HL-60 (cell line): Measurements from ENCODE around the gene TOR1AIP2.

Experiments
- DNase-seq, 2 experiments: peaks; one replicate each; pipeline ENCODE4 v3.0.0-alpha.2; 2010 to 2020; ENCODE audit warnings: low read depth in 1 of 2, low spot score in 1 of 2
- H3K27ac ChIP-seq: fragments of 250-450 bp; sonication (Bioruptor Pico); replicated peaks from 2 replicates; pipeline ENCODE4 v1.5.1; 2020; ENCODE audit warnings: mild to moderate bottlenecking, moderate library complexity
- H3K27me3 ChIP-seq: fragments of 250-450 bp; sonication (Bioruptor Pico); 2 replicates; pipeline ENCODE4 v1.5.1; 2021; ENCODE audit warnings: mild to moderate bottlenecking, moderate library complexity; ENCODE audit not compliant: insufficient read depth, poor library complexity, severe bottlenecking
- H3K4me3 ChIP-seq: replicated peaks from 2 replicates; pipeline ENCODE4 v1.5.1; 2011; ENCODE audit warnings: mild to moderate bottlenecking, control low read depth, low read length; ENCODE audit not compliant: insufficient read depth
- GABPA ChIP-seq: IDR thresholded peaks from 2 replicates; pipeline ENCODE4 v1.6.1; 2012; ENCODE audit warnings: low read depth
- POLR2AphosphoS5 ChIP-seq: IDR thresholded peaks from 2 replicates; pipeline ENCODE4 v1.6.1; 2012; ENCODE audit warnings: low read depth
- SPI1 ChIP-seq: IDR thresholded peaks from 2 replicates; pipeline ENCODE4 v1.6.1; 2012; ENCODE audit warnings: low read depth, mild to moderate bottlenecking, borderline replicate concordance
- TF ChIP-seq, protein P1 (sequence below): IDR thresholded peaks from 2 replicates; pipeline ENCODE4 v1.6.1; 2012; ENCODE audit warnings: low read depth; ENCODE audit not compliant: insufficient replicate concordance
- TF ChIP-seq, protein P2 (sequence below): IDR thresholded peaks from one replicate; pipeline ENCODE4 v1.5.1; 2011; ENCODE audit warnings: low read length, control low read depth, inconsistent platforms; ENCODE audit not compliant: insufficient read depth

TOR1AIP2 gene

DNA sequence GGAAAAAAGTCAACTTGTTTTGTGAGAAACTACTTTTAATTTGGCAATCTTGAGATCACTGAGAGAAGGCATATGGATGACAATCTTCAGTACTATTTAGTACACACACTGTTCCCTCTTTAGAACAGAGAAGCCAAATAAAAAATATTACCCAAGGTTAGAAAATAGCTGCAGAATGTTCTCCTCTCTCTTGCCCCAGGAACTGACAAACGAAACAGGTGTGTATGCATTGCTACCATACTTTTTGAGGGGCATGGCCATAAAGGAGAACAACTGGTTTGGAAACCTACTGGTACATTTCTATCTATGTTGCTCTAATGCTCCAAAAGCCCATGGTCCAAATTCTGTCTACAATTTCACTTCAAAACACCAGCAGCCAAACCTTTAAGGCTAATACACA, 5.7 kb downstream of the TOR1AIP2 start:
- no peak for DNase-seq

DNA sequence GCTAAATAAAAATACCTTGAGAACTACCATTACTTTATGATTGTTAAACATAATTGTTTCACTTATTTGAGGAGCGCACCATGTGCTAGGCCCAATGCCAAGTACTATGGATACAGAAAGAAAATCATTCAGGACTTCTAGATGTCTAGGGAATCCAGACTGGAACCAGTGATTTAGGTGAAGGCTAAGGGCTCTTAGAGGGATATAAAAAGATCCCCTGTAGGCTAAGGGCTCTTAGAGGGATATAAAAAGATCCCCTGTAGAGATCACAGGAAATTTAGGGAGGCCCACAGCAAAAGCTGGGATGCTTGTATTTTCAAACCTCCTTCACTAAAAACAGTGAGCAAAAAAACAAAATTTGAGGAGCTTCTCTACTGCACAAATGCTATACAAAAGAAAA, 6.7 kb downstream of the TOR1AIP2 start:
- Histone ChIP-seq H3K27me3 (no peaks in the 10 kb centered on the region), H3K4me3 (no peak overlapping the region), H3K27ac (no peak overlapping the region)
- no peak for DNase-seq
- TF ChIP-seq POLR2AphosphoS5 (no peak), SPI1 (no peak), GABPA (no peak)
- TF ChIP-seq, protein P1, sequence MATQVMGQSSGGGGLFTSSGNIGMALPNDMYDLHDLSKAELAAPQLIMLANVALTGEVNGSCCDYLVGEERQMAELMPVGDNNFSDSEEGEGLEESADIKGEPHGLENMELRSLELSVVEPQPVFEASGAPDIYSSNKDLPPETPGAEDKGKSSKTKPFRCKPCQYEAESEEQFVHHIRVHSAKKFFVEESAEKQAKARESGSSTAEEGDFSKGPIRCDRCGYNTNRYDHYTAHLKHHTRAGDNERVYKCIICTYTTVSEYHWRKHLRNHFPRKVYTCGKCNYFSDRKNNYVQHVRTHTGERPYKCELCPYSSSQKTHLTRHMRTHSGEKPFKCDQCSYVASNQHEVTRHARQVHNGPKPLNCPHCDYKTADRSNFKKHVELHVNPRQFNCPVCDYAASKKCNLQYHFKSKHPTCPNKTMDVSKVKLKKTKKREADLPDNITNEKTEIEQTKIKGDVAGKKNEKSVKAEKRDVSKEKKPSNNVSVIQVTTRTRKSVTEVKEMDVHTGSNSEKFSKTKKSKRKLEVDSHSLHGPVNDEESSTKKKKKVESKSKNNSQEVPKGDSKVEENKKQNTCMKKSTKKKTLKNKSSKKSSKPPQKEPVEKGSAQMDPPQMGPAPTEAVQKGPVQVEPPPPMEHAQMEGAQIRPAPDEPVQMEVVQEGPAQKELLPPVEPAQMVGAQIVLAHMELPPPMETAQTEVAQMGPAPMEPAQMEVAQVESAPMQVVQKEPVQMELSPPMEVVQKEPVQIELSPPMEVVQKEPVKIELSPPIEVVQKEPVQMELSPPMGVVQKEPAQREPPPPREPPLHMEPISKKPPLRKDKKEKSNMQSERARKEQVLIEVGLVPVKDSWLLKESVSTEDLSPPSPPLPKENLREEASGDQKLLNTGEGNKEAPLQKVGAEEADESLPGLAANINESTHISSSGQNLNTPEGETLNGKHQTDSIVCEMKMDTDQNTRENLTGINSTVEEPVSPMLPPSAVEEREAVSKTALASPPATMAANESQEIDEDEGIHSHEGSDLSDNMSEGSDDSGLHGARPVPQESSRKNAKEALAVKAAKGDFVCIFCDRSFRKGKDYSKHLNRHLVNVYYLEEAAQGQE, result no peak
- TF ChIP-seq, protein P2, sequence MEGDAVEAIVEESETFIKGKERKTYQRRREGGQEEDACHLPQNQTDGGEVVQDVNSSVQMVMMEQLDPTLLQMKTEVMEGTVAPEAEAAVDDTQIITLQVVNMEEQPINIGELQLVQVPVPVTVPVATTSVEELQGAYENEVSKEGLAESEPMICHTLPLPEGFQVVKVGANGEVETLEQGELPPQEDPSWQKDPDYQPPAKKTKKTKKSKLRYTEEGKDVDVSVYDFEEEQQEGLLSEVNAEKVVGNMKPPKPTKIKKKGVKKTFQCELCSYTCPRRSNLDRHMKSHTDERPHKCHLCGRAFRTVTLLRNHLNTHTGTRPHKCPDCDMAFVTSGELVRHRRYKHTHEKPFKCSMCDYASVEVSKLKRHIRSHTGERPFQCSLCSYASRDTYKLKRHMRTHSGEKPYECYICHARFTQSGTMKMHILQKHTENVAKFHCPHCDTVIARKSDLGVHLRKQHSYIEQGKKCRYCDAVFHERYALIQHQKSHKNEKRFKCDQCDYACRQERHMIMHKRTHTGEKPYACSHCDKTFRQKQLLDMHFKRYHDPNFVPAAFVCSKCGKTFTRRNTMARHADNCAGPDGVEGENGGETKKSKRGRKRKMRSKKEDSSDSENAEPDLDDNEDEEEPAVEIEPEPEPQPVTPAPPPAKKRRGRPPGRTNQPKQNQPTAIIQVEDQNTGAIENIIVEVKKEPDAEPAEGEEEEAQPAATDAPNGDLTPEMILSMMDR, result no peak

More for the DNA sequence above, 5.7 kb downstream of the TOR1AIP2 start:
- Histone ChIP-seq H3K27ac (no peak overlapping the region), H3K4me3 (no peak overlapping the region), H3K27me3 (no peaks in the 10 kb centered on the region)
- TF ChIP-seq GABPA, result no peak
- TF ChIP-seq POLR2AphosphoS5, result no peak
- TF ChIP-seq, protein P1, result no peak
- TF ChIP-seq, protein P2, result no peak
- TF ChIP-seq SPI1, result no peak

DNA sequence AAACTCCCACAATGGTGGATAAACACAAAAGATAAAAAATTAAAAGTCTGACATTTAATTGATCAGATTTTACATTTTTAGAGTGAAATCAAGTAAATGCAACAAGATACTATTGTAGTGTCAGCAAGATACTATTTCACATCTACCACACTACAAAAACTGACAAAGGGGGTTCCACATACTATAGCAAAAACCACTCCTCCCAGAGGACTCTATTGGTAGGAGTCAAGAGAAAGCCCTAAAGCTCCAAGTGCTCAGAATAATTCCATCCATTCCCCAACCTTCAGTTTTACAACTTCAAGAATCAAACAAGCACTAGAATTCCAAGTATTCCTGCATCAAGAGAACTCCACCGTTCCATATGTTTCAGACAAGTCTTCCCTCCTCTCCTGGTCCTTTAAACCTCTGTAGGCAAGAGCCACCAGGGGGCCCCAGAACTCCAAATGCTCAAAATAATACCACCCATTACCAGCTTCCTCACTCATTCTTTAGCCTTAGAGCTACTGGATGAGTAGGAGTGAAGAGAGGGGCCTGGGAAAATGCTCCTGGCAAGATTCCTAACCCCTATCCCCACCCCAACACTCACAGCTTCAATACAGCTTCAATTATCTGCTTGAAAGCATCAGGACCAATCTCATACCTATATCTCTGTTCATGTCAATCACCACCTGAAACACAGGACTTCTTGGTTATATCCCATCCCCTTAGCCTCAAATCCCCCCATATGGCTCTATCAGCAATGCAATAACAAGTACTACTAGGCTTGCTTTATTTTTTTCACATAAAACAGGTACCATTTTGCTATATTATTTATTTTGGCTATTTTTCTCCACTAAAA, 9.9 kb downstream of the TOR1AIP2 start:
- peak in 1 of 2 experiments; percentile 46 for DNase-seq
- H3K4me3 ChIP-seq, result no peak overlapping the region

More for the DNA sequence above, 9.9 kb downstream of the TOR1AIP2 start:
- Histone ChIP-seq H3K27ac (no peak overlapping the region), H3K27me3 (no peaks in the 10 kb centered on the region)
- TF ChIP-seq, protein P1, result no peak
- TF ChIP-seq SPI1 (no peak; the same call in 1 of the 2 replicates), POLR2AphosphoS5 (no peak), GABPA (no peak)
- TF ChIP-seq, protein P2, result peak; percentile 61
